Measurements from ENCODE around the gene TGFA.

GRCh38 chr2:70531419-70532086, 22.1 kb downstream of the TGFA start:
- TF ChIP-seq CTCF (IDR thresholded peaks at IDR 0.05) (no peak), POLR2A (IDR thresholded peaks at IDR 0.05; ENCODE audit: low read depth) (no peak), POLR2AphosphoS5 (IDR thresholded peaks at IDR 0.05) (no peak), EP300 (IDR thresholded peaks at IDR 0.05) (no peak)

All from esophagus muscularis mucosa (tissue), 4 donors.